ENCODE results near the gene TMEM270.

TMEM270 gene

GRCh38 chr7:73865738-73866445, 4.9 kb downstream of the TMEM270 start:
- TF ChIP-seq, protein P1, sequence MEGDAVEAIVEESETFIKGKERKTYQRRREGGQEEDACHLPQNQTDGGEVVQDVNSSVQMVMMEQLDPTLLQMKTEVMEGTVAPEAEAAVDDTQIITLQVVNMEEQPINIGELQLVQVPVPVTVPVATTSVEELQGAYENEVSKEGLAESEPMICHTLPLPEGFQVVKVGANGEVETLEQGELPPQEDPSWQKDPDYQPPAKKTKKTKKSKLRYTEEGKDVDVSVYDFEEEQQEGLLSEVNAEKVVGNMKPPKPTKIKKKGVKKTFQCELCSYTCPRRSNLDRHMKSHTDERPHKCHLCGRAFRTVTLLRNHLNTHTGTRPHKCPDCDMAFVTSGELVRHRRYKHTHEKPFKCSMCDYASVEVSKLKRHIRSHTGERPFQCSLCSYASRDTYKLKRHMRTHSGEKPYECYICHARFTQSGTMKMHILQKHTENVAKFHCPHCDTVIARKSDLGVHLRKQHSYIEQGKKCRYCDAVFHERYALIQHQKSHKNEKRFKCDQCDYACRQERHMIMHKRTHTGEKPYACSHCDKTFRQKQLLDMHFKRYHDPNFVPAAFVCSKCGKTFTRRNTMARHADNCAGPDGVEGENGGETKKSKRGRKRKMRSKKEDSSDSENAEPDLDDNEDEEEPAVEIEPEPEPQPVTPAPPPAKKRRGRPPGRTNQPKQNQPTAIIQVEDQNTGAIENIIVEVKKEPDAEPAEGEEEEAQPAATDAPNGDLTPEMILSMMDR (IDR thresholded peaks at IDR 0.05; ENCODE audit: low read depth, low read length), result peak; percentile 79
- DNase-seq (ENCODE audit: extremely low read depth, low read depth), result no peak

DNA sequence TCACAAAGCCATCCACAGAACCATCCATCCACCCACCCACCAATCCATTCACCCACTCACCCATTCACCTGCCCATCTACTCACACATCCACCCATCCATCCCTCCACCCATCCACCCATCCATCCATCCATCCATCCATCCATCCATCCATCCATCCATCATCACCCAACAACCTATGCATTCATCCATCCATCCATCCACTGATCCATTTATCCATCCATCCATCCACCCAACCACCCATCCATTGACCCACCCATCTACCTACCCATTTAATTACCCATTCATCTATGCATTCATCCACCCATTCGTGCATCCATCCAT, 5.4 kb downstream of the TMEM270 start:
- TF ChIP-seq, protein P1 (IDR thresholded peaks at IDR 0.05; ENCODE audit: low read depth, low read length), result no peak
- DNase-seq (ENCODE audit: extremely low read depth, low read depth), result no peak

- TF ChIP-seq, protein P1 (IDR thresholded peaks at IDR 0.05; ENCODE audit: low read depth, low read length), result no peak
- DNase-seq (ENCODE audit: extremely low read depth, low read depth), result no peak
Observed at GRCh38 chr7:73869011-73869798, 8.2 kb downstream of the TMEM270 start.

DNA sequence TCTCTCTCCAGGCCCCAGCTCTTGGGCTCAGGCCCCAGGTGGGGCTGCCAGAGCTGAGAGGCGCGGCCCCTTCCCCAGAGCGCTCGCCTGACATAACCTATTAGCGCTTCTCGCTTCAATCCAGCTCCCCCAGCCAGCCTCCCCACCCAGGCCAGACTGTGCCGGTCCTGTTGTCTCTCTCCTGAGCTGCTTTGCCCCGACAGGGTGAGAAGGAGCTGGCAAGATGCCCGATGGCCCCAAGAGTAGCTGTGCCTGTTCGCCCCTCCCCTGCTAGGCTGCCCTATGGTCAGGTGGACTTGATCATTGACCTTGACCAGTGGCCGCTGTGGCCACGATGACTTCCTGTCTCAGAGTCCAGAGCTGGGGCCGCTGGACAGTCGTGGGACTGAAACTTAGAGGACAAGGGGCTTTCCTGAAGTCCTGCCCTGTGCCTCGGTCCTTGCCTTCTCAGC, 9.1 kb downstream of the TMEM270 start:
- TF ChIP-seq, protein P1 (IDR thresholded peaks at IDR 0.05; ENCODE audit: low read depth, low read length), result no peak
- DNase-seq (ENCODE audit: extremely low read depth, low read depth), result no peak

DNA sequence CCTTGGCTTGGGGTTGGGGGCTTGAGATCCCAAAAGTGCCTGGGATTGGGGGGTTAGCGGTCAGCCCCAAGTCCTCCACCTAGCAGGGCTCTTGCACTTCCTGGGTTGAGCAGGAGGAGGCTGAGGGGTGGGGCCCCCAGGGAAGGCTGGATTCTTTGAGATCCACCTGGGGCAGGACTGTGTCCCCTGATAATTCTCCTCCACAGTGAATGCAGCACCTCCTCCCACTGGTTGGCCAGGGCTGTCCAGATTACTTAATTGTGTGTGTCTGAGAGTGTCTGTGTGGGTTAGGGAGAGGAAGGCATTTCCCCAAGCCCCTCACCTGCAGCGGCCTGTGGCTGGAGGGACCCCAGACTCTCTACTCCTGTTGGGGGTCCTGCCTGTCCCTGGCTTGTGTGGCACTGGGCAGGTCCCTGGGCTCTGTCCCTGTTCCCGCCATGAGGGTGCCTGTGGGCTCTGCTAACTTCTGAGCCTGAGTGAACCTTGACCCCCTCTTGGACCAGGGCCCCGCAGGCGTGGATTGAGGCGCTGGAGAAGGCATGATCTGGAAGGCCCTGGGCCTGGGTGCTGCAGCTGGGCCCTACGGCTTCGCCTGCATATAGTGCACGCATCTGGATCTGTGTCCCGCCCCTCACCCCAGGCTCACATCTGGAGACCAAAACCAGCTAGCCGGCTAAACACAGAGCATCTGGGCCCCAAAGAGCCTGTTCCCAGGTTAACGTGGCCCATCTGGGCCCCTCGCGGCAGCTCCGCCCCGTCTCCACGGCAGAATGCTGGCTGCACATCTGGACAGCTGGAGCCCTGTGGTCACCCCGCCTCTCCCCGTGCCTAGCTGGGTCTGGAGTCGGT, 10.4 kb downstream of the TMEM270 start:
- DNase-seq (ENCODE audit: extremely low read depth, low read depth), result no peak
- TF ChIP-seq, protein P1 (IDR thresholded peaks at IDR 0.05; ENCODE audit: low read depth, low read length), result no peak

DNA sequence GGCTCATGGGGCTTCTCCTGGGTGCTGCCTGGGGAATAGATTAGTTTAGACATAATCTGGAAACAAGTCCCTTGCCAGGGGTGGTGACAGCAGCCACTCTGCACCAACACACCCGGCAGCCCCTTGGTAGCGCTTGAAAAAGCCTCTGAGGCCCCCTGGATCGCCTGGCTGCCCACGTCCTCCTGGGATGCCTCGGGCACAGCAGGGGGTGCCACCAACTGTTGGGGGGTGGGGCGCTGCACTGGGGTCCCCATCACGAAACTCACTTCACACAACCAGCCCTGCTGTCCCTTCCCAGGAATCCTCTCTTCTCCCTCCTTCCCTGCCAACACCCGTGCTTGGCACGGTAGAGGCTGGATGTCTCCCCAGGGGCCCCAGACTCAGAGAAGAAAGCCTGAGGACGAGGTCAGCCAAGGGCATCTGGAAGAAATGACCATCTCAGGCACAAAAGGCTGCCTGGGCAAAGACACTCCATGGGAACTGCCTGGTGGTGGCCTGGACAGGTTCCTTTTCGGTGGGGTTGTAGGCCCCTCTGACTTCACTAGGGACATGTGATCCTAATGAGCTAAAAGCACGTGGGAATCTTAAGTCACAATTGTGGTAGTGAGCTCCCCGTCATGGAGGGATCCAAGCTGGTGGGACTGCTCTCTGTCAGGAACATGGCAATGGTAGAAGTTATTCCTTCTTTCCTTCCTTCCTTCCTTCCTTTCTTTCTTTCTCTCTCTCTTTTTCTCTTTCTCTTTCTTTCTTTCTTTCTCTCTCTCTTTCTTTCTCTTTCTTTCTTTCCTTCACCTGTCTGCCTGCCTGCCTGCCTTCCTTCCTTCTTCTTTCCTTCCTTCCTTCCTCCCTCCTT, 11.3 kb downstream of the TMEM270 start:
- TF ChIP-seq, protein P1 (IDR thresholded peaks at IDR 0.05; ENCODE audit: low read depth, low read length), result no peak
- no peak for DNase-seq (ENCODE audit: extremely low read depth, low read depth)

Data from AG09319 (cell line).